ENCODE data around the gene FGF12.

- TF ChIP-seq CTCF (IDR thresholded peaks at IDR 0.05) (no peak), POLR2A (IDR thresholded peaks at IDR 0.05) (no peak)
These were observed 23.8 kb upstream of the FGF12 start for GRCh38 chr3:192751148-192751547.
